Fibroblast of skin of left quadriceps (primary cell): Measurements from ENCODE around the gene GRB10.

Experiments
- DNase-seq, 2 experiments: peaks; one replicate each; pipeline ENCODE4 v3.0.0-alpha.2; 2013; ENCODE audit warnings: low read depth in 2 of 2

GRB10 gene

DNA sequence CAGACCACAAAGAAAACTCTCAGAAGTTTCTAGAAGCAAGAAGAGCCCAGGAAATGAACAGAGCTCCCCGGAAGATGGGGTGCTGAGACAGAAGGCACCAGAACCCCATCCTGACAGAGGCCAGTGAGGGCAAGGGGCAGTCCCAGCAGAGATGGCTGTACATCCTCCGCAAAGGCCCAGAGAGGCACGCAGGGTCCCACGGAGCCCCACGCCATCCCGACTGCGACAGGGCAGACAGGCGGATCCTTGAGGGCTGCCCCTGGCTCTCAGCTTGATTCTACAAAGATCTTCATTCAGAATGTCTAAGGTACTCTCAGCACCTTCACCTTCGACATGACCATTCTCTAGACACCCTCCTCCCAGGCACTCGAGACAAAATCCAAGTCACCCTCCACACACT, 109.6 kb downstream of the GRB10 start:
- DNase-seq, result no peak

DNA sequence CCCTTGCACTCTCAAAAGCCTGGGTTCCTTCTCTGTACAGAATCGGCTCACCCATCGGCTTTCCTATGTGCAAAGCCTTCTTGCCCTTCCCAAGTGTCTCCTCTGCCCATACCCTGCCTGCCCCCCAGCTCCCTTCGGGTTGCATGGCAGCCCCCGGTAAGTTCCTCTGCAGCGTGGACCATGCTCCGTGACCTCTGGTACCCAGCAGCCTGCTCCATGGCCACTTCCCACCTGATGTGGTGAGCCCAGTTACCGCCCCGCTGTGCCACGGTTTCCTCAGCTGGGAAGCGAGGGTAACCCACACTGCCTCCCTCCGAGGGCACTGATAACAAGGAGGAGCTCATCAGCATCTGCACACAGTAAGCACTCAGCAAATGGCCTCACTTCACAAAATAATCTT, 110.7 kb downstream of the GRB10 start:
- DNase-seq, result no peak

DNA sequence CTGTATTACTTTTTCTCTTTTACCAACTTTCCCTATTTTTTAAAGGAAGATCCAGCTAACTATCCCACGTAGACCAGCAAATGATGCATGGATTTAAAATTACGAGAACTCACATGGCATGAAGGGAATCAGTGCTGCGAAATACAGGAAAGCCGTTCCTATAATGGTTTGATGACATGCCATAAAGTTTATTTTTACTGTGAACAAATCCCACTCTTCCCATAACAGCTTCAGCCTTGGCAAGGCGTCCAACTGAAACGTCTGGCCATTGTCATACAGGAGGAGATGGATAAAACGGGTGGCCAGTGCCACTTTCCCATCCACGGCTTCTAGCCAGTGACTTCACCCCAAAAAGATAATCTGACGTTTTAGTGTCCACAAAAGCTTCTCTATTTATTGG, 111.3 kb downstream of the GRB10 start:
- no peak for DNase-seq

DNA sequence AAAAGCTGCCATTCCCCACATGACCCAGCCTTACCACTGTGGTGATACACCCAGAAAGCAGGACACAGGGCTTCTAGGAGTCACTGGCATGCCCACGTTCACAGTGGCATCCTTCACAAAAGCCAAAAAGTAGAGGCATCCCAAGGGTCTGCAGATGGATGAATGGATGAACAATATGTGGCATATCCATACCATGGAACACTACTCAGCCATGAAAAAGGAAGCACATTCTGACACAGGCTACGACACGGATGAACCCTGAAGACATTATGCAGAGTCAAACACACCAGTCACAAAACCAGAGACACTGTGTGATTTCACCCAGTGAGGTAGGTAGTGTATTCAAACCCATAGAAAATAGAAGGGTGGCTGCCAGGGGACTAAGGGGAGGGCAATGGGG, 112.8 kb downstream of the GRB10 start:
- no peak for DNase-seq

DNA sequence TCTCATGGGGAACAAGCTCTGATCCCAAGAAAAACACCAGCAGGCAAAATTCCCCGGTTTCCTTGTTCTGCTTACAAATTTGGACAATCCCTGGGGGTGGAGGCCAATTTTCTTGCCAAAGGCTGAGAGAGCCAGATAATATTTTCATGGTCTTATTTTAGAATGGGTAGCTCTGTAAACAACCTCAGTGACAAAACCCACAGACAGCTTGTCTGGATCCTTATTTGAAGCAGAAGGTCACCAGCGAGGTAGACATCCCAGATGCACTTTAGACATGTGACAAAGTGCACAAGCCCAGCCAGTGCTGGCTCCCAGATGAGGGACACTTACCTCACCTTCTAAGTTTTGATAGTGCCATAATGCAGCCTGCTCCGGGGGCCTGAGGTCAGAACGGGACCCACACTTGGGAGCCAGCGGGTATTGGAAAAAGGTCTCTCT, 114.9 kb downstream of the GRB10 start:
- no peak for DNase-seq

DNA sequence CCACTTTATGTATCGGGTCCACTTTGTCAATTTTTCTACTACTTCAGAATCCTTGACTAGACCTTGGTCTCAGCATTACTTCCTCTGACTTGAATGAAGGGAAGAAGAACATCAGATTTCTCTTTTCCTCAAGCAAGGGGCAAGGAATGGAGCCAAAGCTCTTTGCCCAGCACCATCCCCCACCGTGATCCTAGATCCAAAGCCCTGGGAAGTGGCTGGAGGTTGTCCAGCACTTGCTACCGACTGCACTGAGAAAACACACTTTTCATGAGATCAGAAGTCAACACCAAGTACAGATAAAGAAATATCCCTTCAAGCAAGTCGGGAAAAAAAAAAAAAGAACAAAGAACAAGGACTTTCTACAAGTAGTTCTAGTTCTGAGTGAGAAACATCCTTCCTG, 115.4 kb downstream of the GRB10 start:
- DNase-seq, result no peak

DNA sequence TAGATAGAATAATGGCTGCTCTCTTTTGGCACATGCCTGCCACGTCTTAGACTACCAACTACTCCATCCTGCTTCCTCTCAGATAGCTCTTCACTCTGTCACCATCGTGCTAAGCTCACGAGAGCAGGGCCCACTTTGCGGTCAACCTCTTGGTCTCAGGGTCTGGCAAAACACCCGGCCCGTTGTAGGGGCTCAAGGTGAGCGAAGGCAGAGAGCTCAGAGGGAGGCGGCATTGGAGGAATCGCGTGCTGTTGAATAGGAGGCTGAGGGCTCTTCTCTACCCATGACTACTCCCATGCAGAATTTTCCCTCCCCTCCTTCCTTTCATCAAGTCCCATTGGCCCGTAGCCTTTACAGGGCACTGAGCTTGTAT, 116.6 kb downstream of the GRB10 start:
- DNase-seq, result no peak

DNA sequence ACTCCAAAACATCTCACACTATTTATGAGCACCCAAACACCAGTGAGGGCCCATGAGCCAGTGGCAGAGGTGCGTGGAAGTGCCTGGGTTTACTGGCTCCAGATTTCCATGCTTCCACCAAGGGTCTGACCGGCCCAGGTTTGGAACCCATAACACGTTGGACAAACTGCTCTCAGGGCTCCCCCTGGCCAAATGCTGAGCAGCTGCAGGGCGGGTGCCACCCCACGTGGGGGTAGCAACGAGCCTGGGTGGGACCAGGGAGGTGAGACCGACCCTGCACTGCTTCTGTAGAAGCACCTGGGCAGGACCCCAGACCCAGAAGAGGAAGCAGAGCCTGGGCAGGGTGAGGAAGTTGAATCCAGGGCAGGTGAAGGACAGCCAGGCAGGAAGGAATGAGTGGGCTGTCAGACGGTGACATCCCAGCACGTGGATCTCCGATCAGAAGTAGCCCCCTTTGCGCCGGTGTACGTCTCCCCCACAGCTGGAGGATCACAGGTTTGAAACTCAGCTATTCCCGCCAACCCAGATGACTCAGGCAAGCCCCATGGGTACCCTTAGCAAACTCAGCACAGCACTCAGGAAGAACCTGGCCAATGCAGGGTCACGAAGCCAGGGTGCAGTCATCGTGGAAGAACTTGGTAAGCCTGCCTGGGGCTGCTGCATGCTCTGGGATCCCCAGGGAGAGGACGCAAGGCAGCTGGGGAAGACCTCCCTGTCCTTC, 117.1 kb downstream of the GRB10 start:
- no peak for DNase-seq

DNA sequence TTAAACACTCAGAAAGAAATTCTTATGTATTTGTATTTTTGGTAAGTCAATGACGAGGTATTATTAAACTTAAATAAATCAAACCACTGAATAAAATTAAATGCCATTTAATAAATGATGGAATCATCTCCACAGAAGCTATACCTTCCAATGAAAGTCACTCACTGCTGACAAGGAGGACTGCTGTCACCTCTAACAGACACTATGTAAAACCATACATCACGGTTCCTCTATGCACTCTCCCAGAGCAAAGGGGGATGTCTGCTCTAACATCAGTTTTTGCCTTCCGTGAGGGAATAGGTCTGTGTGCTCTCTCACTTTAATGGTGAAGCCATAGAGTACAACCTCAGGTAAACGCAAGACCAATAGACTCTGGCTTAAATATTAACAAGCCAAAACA, 117.8 kb downstream of the GRB10 start:
- no peak for DNase-seq

DNA sequence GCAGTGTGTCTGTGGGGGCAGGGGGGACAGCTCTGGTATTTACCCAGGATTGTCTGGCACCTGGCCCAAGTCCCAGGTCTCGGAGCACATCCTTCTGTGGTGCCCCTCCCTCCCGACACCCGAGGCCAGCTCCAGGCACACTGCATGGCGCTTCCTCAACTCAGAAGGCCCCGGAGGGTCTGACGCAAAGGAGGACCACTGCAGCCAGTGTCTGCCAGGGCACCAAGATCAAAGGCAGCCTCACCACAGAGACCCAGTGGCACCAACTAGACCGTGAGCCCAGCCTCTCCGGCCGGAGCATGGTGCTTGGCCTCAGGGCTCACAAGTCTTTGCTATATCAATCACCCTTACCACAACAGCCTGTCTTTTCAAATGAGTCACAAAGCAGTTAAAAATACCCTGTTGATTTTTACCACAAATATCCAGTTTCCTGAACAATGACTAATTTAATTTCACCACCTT, 118.2 kb downstream of the GRB10 start:
- peak in 1 of 2 experiments; percentile 31 for DNase-seq

DNA sequence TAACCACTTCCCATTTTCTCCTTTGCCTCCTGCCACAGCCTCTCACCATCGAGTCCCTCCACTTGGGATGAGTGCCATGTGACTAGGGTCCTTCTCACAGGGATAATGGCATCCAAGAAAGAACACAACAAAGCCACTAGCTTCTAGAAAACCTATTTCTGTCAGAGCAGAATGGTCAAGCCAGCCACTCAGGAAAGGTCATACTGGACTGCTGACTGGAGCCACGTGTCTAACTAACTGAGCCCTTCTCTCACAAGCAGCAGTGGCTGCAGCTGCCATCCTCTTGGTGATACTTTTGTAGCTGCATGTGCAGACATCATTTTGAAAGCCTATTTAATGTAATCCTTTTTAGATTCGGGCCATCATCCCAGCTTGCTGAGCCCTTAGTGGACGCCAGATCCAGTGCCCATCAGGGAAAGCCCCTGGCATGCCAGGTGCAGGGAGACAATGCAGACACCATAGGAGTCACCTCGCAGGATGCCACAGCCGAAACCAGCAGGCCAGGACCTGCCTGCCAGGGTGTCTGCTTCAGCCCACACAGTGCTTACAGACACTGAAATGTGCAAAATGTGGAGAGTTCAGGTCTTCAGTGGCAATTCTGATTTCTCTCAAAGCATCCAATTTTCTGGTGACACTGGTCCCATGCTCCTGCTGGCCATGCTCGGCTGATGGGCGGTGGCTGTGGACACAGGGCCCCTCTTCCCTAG, 119.1 kb downstream of the GRB10 start:
- DNase-seq, result no peak

DNA sequence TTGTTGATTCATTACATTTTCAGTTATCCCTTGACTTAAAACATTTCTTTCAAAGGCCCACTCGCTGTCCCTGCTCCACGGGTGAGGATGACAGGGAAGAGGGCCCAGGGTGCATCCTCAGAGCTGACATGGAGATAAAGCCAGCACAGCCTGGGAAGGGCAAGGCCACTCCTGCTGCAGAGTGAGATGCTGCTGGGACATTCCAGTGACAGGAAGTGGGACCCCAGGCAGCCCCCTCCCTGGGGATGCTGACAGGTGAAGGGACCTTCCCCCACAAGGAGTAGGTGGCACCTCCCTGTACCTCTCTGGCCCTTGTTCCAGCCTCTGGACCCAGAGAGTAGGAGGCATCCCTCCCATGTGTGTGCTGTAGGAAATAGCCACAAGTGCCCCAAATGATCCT, 119.7 kb downstream of the GRB10 start:
- no peak for DNase-seq

DNA sequence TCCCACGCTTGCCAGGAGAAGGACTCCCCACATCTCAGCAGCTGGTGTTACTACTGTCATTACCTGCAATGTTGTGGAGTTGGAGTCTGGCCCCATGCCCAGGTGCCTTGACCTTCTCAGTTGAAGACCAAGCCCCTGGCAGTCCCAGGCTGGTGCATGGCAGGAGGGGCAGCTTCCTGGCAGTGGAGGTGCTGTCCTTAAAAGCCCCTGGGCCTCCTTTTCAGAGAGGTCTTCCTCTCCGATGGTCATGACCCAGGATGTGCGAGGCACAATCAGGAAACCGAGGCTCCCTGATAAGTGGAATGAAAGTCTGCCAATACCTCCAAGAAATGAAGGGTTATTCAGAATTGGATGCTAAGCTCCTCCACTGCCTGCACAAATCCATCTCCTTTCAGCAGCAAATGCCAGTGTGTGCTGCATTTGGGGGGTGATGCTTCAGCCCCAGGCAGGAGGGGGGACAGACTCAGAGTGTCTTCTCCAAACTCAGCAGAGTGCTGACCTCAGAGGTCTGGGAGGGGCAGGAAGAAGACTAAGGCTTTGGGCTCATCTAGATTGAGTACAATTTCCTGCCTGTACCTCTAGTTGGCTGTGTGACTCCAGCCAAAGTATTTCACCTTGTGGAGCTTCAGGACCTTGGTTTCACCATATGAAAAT, 120.5 kb downstream of the GRB10 start:
- DNase-seq, result no peak

DNA sequence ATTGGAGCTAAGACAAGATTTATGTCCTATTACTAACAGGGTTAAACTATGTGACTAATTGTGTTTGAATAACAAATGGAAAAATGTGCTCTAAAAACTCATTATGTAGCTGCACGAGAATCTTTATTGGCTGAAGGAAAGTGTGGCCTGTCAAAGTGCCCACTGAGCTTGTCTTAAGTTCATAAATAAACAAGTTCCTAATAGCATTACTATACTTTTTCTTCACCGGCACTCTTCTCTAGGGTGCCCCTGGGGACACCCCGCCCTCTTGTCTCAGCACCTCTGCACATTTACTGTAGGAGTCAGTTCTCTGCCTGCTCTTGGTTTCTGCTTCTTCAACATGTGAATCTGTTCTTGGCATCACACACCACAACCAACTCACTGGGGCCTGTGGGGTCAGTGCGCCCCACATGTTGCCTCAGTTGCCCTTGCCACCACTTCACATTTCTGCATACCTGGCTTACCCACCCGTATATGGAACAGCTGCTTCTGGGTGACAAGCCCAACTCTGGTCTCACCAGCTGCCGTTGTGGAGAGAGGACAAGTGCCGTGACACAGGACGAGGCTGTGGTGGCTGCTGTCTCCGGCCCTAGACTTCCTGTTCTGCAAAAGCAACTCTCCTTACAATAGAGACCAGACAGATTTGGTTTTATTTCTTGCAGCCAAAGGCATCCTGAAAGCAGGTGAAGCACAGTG, 121.2 kb downstream of the GRB10 start:
- DNase-seq, result no peak

DNA sequence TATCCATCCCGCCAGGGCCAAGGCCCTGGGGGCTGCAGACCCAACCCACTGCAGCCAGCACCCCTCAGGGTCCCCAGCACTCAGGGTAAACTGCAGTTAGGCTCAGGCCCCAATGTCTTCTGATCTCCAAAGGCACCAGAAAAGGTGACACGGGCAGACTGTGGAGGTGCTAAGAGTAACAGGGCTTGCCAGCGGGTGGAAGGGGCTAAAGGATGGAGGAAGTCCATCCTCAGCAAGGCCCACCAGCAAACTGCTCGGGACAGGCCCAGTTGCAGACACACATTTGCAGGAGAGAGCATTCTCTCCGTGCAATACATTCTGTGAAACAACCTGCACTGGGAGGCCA, 121.9 kb downstream of the GRB10 start:
- DNase-seq, result no peak

DNA sequence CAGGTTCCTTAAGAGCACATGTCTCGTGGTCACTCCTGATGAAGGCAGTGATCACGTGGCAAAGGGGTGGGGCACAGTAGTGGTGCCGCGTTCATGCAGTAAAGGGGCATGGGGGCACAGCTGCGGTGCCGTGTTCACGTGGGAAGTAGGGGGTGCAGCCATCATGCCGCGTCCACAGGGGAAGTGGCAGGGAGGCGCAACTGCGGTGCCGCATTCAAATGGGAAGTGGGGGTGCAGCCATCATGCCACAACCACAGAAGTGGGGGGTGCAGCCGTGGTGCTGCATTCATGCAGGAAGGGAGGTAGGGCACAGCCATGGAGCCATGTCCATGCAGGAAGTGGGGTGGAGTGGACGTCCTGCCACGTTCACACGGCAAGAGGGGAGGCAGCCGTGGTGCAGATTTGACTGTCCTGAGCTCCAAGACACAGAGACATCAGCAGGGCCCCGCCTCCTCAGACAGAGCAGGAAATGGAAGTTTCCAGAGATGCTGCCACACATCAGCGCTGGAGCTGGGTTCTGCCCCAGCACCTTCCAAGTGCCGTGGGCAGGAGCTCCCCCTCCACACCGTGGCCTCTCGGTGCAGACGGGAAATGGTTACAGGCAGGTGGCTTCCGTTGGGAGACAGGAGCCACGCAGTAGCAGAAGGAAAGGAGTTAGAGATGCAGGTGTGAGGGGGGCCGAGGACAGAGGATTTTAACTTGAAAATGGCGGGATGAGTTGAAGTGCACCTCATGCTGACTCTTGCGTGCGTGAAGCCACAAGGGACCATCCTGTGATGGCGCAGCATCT, 122.5 kb downstream of the GRB10 start:
- no peak for DNase-seq

DNA sequence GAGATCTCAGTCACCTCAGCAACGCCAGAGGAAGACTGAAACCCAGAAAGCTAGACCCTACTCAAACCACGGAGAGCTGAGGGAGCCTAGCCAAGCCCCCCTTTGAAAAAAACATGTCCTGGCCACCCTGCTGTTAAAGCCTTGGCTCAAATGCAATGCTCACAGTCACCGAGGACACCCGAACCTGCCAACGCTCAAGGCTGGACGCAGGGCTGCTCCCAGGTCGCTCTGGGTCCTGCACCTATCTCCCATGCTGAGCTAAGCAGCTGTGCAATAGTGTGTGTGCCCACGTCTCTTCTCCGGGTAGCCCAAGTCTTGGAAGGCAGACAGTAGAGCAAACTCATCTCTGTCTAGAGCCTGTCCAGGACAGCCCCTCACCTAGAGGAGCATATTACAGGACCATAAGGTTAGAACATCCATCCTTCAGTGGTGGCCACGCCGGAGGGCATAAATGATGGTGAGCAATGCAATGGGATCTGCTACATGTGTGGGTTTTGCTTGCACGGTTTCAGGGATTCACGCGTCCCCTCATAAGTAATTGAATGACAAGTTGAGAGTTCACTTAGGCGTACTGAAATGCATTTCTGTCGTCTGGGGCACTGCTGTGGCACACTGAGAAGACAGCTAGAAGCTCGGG, 123.2 kb downstream of the GRB10 start:
- DNase-seq, result no peak

DNA sequence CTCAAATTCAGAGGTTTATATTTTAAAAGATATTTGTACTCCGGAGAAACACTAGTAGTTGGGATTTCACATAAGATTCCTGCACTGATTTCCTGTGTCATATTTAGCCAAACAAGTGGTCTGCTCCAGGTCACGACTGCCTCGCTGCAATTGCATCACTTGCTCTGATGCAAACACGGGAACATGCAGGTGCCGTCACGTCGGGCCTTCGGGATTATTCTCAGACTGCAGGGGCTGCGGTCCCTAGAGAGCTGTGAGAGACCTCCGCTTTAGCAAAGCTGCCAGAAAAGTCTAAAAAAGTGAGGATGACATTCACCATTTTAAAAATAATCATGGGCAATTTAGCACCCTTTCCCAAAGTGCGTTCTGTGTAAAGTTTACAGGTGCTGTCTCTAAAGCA, 124.0 kb downstream of the GRB10 start:
- DNase-seq, result no peak

DNA sequence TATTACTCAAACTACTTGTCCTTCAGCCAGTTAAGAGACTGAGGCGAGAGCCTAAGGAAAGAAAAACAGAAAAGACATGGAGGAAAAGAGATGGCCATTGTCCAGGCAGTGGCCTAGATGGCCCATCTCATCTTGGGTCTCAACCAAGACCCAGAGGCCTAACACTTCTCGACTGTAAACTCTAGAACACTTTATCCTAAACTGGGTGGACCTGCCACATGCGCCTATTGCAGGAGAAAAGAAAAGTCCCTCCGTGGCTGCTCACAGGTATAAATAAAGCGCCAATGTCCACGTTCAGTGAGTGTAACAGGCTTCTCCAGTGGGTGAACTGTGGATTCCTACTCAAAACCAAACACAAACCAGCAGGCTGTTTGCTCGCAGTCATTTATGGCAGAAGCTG, 124.8 kb downstream of the GRB10 start:
- DNase-seq, result no peak

DNA sequence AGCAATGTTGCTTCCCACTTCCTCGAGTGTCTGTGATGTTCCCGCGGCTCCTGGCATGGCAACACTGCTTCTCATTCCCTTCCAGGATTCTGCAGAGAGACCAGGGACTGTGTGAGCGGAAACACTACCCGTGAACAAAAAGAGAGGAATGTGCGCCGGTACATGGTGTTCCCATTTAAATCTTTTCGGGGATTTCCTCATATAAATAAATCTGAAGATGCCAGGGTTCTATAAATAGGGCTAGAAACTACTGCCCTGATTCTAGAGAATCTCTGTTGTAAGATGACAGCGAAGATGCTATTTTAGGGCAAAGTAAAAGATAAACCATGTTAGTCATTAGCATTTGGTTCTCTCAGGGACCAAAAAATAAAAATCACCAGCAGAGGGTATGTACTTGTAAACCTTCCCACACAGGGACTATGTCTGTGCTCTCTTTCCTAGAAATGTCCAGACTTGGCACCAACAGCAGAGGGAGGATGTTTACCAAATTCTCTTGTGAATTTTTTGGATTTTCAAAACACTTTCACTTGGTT, 125.3 kb downstream of the GRB10 start:
- no peak for DNase-seq
